ENCODE results near the gene MIB2. TPM values are rescaled to one million over a fixed set of nuclear protein-coding genes. Genes with fewer than 3 reads are reported as not detected.

The MIB2 gene
- total and polyA plus RNA-seq, 9 donors: 1.8 to 110 (median 79.5) TPM

DNA sequence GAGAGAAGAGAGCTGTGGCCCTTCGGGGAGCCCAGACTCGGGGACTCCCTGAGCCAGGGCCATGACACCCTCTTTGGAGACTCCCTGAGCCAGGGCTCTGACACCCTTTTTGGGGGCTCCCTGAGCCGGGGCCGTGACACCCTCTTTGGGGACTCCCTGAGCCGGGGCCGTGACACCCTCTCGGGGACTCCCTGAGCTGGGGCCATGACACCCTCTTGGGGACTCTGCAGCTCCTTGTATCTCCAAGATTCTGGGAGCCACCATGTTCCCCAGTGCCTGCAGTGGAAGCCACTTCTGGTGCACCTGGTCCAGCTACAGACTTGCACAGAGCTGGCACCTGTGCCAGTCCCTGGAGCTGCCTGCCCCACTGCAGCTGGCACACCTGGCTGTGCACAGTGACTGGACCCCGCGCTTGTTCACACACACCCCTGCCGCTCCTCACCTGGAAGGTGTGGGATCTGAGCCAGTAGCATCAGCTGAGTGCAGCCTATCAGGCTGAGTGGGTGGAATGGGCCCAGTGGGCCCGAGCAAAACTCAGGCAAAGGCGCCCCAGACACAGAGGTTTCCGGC is 36.8 kb upstream of the MIB2 start:
- WGBS, 3 donors: 76 to 88% (median 86%) methylated on average over 13 of the region's 13 CpGs
- no peaks in the 10 kb centered on the region for H3K27me3 ChIP-seq
- peaks cover under 1% of the 10 kb centered on the region for H3K4me1 ChIP-seq (ENCODE audit: insufficient read depth)
- TF ChIP-seq EP300 (IDR thresholded peaks at IDR 0.05) (no peak), POLR2A (IDR thresholded peaks at IDR 0.05) (no peak)
- H3K36me3 ChIP-seq: no peaks in the 10 kb centered on the region
- no peaks in the 10 kb centered on the region for H3K9me3 ChIP-seq
- intact Hi-C loops (cut with DNase I): no loop called here
- DNase-seq: no peak
- no peak overlapping the region for H3K4me3 ChIP-seq
- H3K27ac ChIP-seq: no peak overlapping the region

DNA sequence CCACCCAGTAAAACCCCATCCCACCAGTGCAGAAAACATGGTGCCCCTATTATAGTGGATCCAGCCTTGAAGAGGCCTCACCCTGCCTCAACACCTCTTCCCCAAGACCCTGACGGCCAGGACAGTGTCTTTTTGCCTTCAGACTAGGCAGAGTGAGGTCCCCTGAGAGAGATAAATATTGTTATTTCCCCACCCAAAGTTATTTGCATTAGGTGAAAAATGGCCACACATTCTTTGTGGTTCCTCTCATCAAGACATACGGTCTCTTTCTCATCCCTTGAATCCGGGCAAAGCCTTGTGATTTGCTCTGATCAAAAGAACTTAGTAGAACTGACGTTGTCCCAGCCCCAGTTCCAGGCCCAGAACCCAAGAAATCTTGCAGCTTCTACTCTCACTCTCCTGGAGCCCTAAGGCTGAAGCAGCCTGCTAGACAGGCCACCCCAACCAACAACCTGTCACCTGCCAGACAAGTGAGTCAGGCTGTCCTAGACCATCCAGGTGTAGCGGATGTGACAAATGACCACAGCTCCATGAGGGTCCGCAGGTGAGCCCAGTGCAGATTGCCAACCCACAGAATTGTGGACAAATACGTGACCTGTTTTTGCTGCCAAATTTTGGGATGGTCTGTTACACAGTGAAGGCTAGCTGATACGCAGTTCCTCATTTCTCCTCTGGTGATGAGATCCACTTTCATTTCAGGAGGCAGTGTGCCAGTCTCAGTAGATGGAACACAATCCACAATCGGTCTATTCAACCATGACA is 32.5 kb upstream of the MIB2 start:
- no peak for DNase-seq
- Histone ChIP-seq H3K9me3 (no peaks in the 10 kb centered on the region), H3K27me3 (no peaks in the 10 kb centered on the region), H3K4me3 (no peak overlapping the region), H3K27ac (no peak overlapping the region), H3K4me1 (ENCODE audit: insufficient read depth) (no peaks in the 10 kb centered on the region), H3K36me3 (no peaks in the 10 kb centered on the region)
- TF ChIP-seq EP300 (IDR thresholded peaks at IDR 0.05) (no peak), POLR2A (IDR thresholded peaks at IDR 0.05) (no peak)
- TF ChIP-seq, protein P1, sequence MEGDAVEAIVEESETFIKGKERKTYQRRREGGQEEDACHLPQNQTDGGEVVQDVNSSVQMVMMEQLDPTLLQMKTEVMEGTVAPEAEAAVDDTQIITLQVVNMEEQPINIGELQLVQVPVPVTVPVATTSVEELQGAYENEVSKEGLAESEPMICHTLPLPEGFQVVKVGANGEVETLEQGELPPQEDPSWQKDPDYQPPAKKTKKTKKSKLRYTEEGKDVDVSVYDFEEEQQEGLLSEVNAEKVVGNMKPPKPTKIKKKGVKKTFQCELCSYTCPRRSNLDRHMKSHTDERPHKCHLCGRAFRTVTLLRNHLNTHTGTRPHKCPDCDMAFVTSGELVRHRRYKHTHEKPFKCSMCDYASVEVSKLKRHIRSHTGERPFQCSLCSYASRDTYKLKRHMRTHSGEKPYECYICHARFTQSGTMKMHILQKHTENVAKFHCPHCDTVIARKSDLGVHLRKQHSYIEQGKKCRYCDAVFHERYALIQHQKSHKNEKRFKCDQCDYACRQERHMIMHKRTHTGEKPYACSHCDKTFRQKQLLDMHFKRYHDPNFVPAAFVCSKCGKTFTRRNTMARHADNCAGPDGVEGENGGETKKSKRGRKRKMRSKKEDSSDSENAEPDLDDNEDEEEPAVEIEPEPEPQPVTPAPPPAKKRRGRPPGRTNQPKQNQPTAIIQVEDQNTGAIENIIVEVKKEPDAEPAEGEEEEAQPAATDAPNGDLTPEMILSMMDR (IDR thresholded peaks at IDR 0.05): no peak
- intact Hi-C loops (cut with DNase I): no loop called here
- WGBS, 3 donors: 66 to 74% (median 66%) methylated on average over 9 of the region's 9 CpGs

DNA sequence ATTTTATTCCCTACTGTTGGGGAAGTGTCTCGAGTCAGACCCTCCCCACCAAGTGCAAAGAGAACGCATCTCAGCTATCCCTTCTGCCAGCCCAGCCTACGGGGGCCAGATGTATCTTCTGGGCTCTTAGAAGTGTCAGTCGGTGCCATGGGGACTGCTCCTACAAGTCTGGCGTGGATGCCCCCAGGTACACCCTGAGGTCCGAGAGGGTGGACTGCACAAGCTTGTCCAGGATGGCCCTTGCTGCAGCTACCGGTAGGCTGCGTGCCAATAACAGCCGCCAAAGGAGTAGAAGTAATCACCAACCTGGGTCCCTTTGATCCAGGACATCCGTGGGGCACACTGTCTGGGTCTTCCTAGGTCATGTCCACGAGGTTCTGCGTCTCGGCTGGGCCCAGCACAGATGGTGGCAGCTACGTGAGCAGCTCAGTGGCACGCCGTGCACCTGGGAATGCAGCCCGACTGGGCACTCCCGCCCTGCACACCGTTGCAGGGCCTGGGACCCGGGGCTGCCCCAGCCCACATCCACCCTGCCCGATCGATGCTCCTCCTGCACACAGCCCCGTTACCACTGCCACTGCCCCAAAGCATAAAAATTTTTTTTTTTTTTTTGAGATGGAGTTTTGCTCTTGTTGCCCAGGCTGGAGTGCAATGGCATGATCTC is 31.8 kb upstream of the MIB2 start:
- Histone ChIP-seq H3K27ac (no peak overlapping the region), H3K36me3 (no peaks in the 10 kb centered on the region), H3K4me3 (no peak overlapping the region), H3K9me3 (no peaks in the 10 kb centered on the region), H3K27me3 (no peaks in the 10 kb centered on the region), H3K4me1 (ENCODE audit: insufficient read depth) (no peaks in the 10 kb centered on the region)
- DNase-seq: no peak
- intact Hi-C loops (cut with DNase I): no loop called here
- 81 to 82% (median 82%) methylated on average over 17 to 23 of the region's 23 CpGs for WGBS, 3 donors
- TF ChIP-seq EP300 (IDR thresholded peaks at IDR 0.05) (no peak), POLR2A (IDR thresholded peaks at IDR 0.05) (no peak)
- TF ChIP-seq, protein P1 (IDR thresholded peaks at IDR 0.05): no peak

GRCh38 chr1:1591452-1591851 is 23.8 kb upstream of the MIB2 start:
- H3K4me3 ChIP-seq: no peak overlapping the region
- no peaks in the 10 kb centered on the region for H3K36me3 ChIP-seq
- 89 to 92% (median 90%) methylated on average over 13 of the region's 13 CpGs for WGBS, 3 donors

More at GRCh38 chr1:1591452-1591851, 23.8 kb upstream of the MIB2 start:
- no peaks in the 10 kb centered on the region for H3K4me1 ChIP-seq (ENCODE audit: insufficient read depth)
- intact Hi-C loops (cut with DNase I): no loop called here
- no peaks in the 10 kb centered on the region for H3K9me3 ChIP-seq
- TF ChIP-seq, protein P1 (IDR thresholded peaks at IDR 0.05): no peak
- no peak for TF ChIP-seq POLR2A (IDR thresholded peaks at IDR 0.05)
- no peak for TF ChIP-seq EP300 (IDR thresholded peaks at IDR 0.05)
- no peak for DNase-seq
- no peaks in the 10 kb centered on the region for H3K27me3 ChIP-seq
- no peak overlapping the region for H3K27ac ChIP-seq

Measured in ovary (tissue), 9 donors.